ENCODE data around the gene HMGCL. TPM values are rescaled to one million over a fixed set of nuclear protein-coding genes. Genes with fewer than 3 reads are reported as not detected.

The HMGCL gene
- total and polyA plus RNA-seq, 2 of the 13 experiments (the other 11 are each of a cell fraction or from before 2014, with no cell fraction given): 21.3 to 41.4 TPM

DNA sequence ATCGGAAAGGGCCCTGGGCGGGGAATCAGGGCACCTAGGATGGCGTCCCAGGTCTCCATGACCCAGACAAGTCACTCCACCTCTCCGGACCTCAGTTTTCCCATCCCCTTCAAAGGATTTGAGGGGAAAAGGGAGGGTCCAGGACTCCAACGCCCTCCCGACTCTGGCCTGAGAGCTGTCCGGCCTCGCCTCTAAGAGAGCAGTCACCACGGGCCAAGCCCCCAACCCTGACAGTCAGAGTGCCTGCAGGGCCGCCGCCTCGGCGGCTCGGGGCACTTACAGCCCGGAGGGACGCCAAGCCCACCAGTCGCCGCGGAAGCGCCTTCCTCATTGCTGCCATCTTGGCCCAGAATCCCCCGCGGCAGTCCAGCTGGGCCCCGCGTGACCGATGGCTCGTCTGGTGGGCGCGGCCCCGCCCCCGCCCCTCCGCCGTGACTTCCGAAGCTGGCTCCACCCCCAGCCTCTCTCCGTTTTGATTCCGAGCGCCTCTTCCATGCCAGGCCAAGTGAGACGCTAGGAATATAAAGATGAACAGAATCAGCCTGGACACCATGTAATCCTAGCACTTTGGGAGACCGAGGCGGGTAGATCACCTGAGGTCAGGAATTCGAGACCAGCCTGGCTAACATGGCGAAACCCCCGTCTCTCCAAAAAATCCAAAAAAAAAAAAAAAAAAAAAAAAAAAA lies at the start of gene HMGCL (continued):
- TF ChIP-seq, protein P1, sequence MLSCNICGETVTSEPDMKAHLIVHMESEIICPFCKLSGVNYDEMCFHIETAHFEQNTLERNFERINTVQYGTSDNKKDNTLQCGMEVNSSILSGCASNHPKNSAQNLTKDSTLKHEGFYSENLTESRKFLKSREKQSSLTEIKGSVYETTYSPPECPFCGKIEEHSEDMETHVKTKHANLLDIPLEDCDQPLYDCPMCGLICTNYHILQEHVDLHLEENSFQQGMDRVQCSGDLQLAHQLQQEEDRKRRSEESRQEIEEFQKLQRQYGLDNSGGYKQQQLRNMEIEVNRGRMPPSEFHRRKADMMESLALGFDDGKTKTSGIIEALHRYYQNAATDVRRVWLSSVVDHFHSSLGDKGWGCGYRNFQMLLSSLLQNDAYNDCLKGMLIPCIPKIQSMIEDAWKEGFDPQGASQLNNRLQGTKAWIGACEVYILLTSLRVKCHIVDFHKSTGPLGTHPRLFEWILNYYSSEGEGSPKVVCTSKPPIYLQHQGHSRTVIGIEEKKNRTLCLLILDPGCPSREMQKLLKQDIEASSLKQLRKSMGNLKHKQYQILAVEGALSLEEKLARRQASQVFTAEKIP (CRISPR knock-in tag; IDR thresholded peaks at IDR 0.05; ENCODE audit: borderline replicate concordance): no peak
- peak; percentile 73; the same call in 1 of the 2 replicates for TF ChIP-seq ZNF354B (CRISPR knock-in tag; IDR thresholded peaks at IDR 0.05)
- TF ChIP-seq ZBTB21 (CRISPR knock-in tag; IDR thresholded peaks at IDR 0.05): no peak; the same call in 1 of the 2 replicates
- TF ChIP-seq, protein P2, sequence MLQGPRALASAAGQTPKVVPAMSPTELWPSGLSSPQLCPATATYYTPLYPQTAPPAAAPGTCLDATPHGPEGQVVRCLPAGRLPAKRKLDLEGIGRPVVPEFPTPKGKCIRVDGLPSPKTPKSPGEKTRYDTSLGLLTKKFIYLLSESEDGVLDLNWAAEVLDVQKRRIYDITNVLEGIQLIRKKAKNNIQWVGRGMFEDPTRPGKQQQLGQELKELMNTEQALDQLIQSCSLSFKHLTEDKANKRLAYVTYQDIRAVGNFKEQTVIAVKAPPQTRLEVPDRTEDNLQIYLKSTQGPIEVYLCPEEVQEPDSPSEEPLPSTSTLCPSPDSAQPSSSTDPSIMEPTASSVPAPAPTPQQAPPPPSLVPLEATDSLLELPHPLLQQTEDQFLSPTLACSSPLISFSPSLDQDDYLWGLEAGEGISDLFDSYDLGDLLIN (CRISPR knock-in tag; IDR thresholded peaks at IDR 0.05; ENCODE audit: borderline replicate concordance): peak; percentile 93
- TF ChIP-seq, protein P3, sequence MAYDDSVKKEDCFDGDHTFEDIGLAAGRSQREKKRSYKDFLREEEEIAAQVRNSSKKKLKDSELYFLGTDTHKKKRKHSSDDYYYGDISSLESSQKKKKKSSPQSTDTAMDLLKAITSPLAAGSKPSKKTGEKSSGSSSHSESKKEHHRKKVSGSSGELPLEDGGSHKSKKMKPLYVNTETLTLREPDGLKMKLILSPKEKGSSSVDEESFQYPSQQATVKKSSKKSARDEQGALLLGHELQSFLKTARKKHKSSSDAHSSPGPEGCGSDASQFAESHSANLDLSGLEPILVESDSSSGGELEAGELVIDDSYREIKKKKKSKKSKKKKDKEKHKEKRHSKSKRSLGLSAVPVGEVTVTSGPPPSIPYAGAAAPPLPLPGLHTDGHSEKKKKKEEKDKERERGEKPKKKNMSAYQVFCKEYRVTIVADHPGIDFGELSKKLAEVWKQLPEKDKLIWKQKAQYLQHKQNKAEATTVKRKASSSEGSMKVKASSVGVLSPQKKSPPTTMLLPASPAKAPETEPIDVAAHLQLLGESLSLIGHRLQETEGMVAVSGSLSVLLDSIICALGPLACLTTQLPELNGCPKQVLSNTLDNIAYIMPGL (CRISPR knock-in tag; IDR thresholded peaks at IDR 0.05; ENCODE audit: borderline replicate concordance in 1 of 2, low read depth in 1 of 2): peak; percentile 48 to 75; a peak in 3 of 4 replicates
- no peak for TF ChIP-seq PCBP2 (optimal IDR thresholded peaks at IDR 0.05; ENCODE audit: low read depth, low read length, poor library complexity, severe bottlenecking)
- TF ChIP-seq, protein P4, sequence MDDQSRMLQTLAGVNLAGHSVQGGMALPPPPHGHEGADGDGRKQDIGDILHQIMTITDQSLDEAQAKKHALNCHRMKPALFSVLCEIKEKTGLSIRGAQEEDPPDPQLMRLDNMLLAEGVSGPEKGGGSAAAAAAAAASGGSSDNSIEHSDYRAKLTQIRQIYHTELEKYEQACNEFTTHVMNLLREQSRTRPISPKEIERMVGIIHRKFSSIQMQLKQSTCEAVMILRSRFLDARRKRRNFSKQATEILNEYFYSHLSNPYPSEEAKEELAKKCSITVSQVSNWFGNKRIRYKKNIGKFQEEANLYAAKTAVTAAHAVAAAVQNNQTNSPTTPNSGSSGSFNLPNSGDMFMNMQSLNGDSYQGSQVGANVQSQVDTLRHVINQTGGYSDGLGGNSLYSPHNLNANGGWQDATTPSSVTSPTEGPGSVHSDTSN (CRISPR knock-in tag; IDR thresholded peaks at IDR 0.05; ENCODE audit: borderline replicate concordance): peak; percentile 84; the same call in 1 of the 2 replicates
- TF ChIP-seq, protein P5, sequence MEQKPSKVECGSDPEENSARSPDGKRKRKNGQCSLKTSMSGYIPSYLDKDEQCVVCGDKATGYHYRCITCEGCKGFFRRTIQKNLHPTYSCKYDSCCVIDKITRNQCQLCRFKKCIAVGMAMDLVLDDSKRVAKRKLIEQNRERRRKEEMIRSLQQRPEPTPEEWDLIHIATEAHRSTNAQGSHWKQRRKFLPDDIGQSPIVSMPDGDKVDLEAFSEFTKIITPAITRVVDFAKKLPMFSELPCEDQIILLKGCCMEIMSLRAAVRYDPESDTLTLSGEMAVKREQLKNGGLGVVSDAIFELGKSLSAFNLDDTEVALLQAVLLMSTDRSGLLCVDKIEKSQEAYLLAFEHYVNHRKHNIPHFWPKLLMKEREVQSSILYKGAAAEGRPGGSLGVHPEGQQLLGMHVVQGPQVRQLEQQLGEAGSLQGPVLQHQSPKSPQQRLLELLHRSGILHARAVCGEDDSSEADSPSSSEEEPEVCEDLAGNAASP (CRISPR knock-in tag; IDR thresholded peaks at IDR 0.05; ENCODE audit: borderline replicate concordance): no peak
- TF ChIP-seq GATA4 (IDR thresholded peaks at IDR 0.05; ENCODE audit: borderline replicate concordance, low read depth): no peak; the same call in 1 of the 2 replicates
- TF ChIP-seq, protein P6, sequence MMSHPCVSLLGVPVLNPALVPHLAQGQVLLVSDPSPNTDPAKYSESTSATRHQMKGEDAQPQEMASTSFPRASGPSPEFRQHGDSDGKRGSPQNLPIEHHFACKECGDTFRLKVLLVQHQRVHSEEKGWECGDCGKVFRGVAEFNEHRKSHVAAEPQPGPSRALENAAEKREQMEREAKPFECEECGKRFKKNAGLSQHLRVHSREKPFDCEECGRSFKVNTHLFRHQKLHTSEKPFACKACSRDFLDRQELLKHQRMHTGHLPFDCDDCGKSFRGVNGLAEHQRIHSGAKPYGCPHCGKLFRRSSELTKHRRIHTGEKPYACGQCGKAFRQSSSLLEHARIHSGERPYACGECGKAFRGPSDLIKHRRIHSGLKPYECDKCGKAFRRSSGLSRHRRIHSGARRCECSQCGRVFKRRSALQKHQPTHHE (CRISPR knock-in tag; IDR thresholded peaks at IDR 0.05; ENCODE audit: borderline replicate concordance): peak; percentile 89
- no peak for TF ChIP-seq ARNT2 (CRISPR knock-in tag; IDR thresholded peaks at IDR 0.05; ENCODE audit: low read depth)
- no peak for TF ChIP-seq TOE1 (CRISPR knock-in tag; IDR thresholded peaks at IDR 0.05)
- no peak for TF ChIP-seq ZKSCAN1 (IDR thresholded peaks at IDR 0.05; ENCODE audit: low read length)
- TF ChIP-seq PCBP1 (IDR thresholded peaks at IDR 0.05; ENCODE audit: borderline replicate concordance, low read depth, low read length): no peak
- peak; percentile 95 for TF ChIP-seq BRD4 (CRISPR knock-in tag; IDR thresholded peaks at IDR 0.05)
- TF ChIP-seq GPN1 (CRISPR knock-in tag; IDR thresholded peaks at IDR 0.05; ENCODE audit: borderline replicate concordance): no peak
